Fibroblast of skin of right biceps (primary cell): ENCODE measurements around the gene P2RY2.
"Not testable (repeated sequence)": the region's sequence is repeated elsewhere in the genome, so short reads cannot be mapped to it uniquely, and the experiment has no call there.

Source experiments
- DNase-seq: peaks from one replicate; pipeline ENCODE4 v3.0.0-alpha.2; 2013

Gene P2RY2

GRCh38 chr11:73229896-73230875, 12.1 kb downstream of the P2RY2 start:
- DNase-seq: no peak

- no peak for DNase-seq
These were observed 12.8 kb downstream of the P2RY2 start for GRCh38 chr11:73230931-73231330.

GRCh38 chr11:73232487-73232886, 14.4 kb downstream of the P2RY2 start:
- not testable (repeated sequence) for DNase-seq

GRCh38 chr11:73233211-73233610, 15.1 kb downstream of the P2RY2 start:
- no peak for DNase-seq

GRCh38 chr11:73233692-73234470, 15.8 kb downstream of the P2RY2 start:
- DNase-seq: no peak

- DNase-seq: no peak
These were observed 16.5 kb downstream of the P2RY2 start for GRCh38 chr11:73234471-73235181.

- no peak for DNase-seq
These were observed 17.2 kb downstream of the P2RY2 start for GRCh38 chr11:73235236-73235786.

GRCh38 chr11:73236205-73236765, 18.2 kb downstream of the P2RY2 start:
- DNase-seq: no peak

- no peak for DNase-seq
These were observed 18.8 kb downstream of the P2RY2 start for GRCh38 chr11:73236854-73237253.

- peak; percentile 49 for DNase-seq
These were observed 19.6 kb downstream of the P2RY2 start for GRCh38 chr11:73237471-73238290.

GRCh38 chr11:73239111-73239521, 21.0 kb downstream of the P2RY2 start:
- DNase-seq: no peak

- DNase-seq: no peak
These were observed 21.6 kb downstream of the P2RY2 start for GRCh38 chr11:73239571-73240189.

GRCh38 chr11:73240190-73240781, 22.2 kb downstream of the P2RY2 start:
- DNase-seq: peak; percentile 59

GRCh38 chr11:73241300-73241699, 23.2 kb downstream of the P2RY2 start:
- DNase-seq: no peak

GRCh38 chr11:73242251-73243092, 24.4 kb downstream of the P2RY2 start:
- DNase-seq: peak; percentile 65

GRCh38 chr11:73243093-73243485, 25.0 kb downstream of the P2RY2 start:
- no peak for DNase-seq

GRCh38 chr11:73244589-73245240, 26.6 kb downstream of the P2RY2 start:
- no peak for DNase-seq

GRCh38 chr11:73245461-73245860, 27.4 kb downstream of the P2RY2 start:
- no peak for DNase-seq

GRCh38 chr11:73246303-73246702, 28.2 kb downstream of the P2RY2 start:
- DNase-seq: no peak
